Posterior vena cava (tissue), 2 donors: ENCODE data around the gene PPFIBP2. TPM values are rescaled to one million over a fixed set of nuclear protein-coding genes. Genes with fewer than 3 reads are reported as not detected.

Experiments
- DNase-seq: peaks from one replicate; pipeline ENCODE4 v3.0.0-alpha.2; 2020; ENCODE audit warnings: low spot score
- intact Hi-C, 2 donors: fragments of 100-400 bp; cut with DNase I; formaldehyde crosslinking; loops; one replicate each; pipeline versions ENCODE4 v1.14.1 to v1.14.2; 2022 to 2023
- long read RNA-seq, 2 donors: library from polyadenylated mRNA; unstranded; transcript quantifications; one replicate each; pipeline ENCODE4 v2.0.0, GENCODE V29; 2020 to 2021
- total RNA-seq, 2 donors: library from RNA; stranded (reverse); fragmentation: NEBNext Ultra II Directional; extraction: Animal tissue kit (Norgen Biotek cat#: 25700); gene quantifications; one replicate each; pipeline ENCODE4 v1.2.1, GENCODE V29; 2021
- donor health status: DM: yes; HTN: yes; CAD: no.
- donor health status: DM: yes; HTN: yes; CAD: no.

PPFIBP2 gene
- 10 to 100 TPM; 13.8 to 24.6 TPM for total RNA-seq
- long read RNA-seq, donor 1: 0 reads
- long read RNA-seq, donor 2, partial matches to known transcripts: 0 of 7 reads
- long read RNA-seq, donor 2, other reads (novel, unspliced or antisense): 2 of 7 reads

DNA sequence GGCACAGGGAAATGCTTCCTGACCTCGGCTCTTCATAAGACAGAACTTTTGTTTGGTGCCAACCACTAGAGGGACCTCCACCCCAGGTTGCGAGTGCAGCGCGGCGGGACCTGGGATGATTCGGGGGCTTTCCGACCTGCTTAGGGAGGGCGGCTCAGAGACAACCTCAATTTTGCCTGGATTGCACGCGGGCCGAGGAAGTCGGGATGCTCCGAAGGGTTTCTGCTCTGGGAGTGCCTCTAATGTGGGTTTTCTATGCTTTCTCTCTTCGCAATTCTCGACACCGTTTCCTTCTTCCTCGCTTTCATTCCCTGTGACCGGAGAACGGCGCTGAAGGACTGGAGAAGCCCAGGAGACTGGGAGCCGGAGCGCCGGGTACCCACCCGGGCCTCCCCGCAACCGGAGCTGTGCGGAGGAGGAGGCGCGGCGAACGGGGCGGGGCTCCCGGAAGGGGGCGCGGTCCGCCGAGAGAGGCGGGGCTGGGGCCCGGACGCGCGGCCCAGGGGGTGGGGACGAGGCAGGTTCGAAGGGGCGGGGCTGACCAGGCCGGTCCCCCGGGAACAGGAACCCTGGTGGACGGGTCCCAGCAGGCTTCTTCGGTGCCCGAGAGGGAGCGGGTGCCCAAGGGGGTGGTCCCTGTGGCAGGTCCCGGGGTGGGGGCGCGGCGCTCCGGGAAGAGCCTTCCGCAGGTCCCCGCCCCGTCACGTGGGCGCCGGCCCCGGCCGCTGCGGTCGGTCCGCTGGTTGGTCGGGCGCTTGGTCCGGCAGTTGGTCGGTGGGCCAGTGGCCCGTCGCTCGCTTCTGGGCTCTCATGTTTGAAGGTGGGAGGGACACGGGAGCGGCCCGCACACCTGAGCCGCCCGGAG, at the start of gene PPFIBP2:
Gene PPFIBP2, plus strand, starts transcription at position 766 of the 865 bp plus-strand sequence. CDS start 35,477 bp downstream, outside the sequence.
- intact Hi-C loops: loop anchor here in 1 of 2 donors (10.0 kb wide), 1 partner anchor 61 kb away; no protein-coding TSS in a partner anchor
- peak; percentile 94 for DNase-seq

DNA sequence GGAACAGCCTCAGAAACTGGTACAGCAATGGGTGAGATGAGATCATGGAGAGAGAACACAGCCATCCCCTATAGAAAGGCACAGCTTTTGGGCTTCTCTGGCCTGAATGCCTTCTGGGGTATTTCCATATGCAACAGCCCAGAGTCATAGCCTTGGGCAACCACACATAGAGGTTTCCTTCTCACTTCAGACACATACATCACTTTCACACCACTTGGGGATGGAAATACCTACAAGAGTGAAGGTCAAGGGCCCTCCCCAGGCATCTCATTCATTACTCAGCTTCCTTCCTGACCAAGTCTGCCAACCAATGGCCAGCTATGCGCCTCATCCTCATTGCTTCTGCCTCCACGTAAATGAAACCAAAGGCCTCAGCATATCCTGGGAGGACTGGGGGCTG, 46.1 kb upstream of the PPFIBP2 start:
- no peak for DNase-seq
- intact Hi-C loops: no loop called here

DNA sequence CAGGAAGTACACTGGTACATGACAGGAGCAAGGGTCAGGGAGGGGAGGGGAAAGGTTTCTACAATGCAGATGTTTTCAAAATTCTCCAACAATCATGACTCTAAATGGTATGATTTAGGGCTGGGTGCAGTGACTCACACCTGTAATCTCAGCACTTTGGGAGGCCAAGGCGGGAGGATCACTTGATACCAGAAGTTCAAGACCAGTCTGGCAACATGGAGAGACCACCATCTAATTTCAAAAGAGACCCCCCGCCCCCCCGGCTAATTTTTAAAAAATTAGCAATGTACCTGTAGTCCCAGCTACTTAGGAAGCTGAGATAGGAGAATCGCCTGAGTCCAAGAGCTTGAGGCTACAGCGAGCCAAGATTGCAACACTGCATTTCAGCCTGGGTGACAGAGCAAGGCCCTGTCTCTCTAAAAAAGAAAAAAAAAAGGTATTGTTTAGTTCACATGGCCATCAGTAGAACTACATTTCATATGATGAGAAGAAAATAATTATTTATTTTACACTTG, 44.4 kb upstream of the PPFIBP2 start:
- no peak for DNase-seq
- intact Hi-C loops: no loop called here

DNA sequence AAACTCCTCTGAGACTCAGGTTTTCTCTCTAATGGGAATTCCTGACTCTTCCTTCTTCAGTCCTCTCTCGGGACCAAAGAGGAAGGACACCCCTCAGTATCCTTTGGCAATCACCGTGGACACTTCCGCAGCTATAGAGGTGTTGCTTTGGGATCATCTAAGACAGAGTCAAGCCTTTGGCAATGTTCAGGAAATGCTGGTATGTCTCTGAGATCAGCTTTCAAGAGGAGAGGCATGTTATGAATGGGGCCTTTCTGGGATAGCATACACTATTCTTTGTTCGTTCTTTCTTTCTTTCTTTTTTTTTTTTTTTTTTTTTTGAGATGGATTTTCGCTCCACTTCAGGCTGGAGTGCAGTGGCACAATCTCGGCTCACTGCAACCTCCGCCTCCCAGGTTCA, 42.7 kb upstream of the PPFIBP2 start:
- DNase-seq: no peak
- intact Hi-C loops: no loop called here

DNA sequence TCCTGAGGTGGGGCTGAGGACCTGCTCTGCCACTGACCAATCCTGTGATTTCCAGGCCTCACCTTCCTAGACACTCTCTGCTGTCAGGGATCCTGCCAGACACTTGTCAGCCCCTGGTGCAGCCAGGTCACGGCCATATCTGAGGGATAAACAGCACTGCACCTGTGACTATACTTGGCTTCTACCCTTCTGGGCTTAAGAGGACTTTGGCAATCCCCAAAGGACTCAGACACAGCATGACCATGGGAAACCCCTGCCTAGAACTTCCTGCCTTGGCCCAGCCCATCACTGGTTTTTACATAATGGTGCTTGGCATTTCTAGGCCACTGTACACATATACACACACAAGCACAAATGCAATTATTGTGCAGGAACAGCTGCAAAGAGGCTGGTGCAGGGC, 40.1 kb upstream of the PPFIBP2 start:
- intact Hi-C loops: no loop called here
- no peak for DNase-seq

DNA sequence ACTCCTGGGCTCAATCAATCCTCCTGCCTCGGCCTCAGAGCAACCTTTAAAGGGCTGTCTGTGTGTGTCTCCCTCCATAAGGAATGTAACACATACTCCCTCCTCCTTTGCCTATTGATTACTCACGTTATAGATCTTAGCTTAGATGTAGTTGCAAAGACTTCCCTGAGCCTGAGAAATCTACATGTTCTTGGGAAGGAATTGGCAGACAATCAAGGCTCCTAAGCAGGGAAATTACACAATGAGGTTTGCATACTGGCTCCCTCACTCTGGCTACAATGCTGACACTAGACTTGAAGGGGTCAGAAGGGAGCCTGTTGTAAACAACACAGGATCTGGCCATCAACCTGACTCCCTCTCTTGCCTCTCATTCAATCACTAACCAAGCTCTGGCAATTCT, 33.7 kb upstream of the PPFIBP2 start:
- intact Hi-C loops: no loop called here

DNA sequence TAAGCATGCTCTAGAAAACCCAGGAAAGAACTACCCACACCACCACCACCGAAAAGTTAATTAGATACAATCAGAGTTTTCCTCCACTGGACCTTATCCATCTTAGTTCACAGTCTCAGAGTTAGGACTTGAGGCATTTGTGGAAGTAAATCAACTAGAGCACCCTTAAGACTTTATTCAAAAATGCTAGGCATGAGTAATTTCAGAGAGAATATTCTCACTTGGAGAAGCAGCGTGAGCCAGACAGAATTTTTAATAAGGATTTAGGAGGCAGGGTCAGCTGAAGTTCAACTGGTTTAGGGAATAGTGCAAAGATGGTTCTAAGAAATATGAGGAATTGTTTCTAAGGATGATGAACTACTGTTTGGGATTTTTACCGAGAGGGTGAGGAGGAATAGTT, 29.7 kb upstream of the PPFIBP2 start:
- intact Hi-C loops: no loop called here
- DNase-seq: no peak

More for the DNA sequence above, 33.7 kb upstream of the PPFIBP2 start:
- no peak for DNase-seq

DNA sequence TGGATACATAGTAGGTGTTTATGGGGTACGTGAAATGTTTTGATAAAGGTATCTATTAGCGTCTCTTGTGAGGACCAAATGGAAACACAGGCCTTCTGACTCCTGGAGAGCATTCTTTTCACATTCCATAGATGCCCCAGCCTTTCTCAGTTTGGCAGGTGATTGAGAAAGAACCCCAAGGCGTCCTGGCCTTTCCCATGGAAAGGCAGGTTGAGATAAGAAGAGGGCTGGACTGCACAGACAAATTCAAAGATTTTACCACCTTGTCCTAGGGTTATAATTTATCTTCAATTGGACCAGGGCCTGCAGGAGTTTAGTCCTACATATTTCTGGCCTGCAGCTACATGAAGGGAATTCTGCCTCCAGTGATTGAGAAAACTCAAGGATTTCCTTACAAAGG, 29.2 kb upstream of the PPFIBP2 start:
- intact Hi-C loops: no loop called here
- no peak for DNase-seq

DNA sequence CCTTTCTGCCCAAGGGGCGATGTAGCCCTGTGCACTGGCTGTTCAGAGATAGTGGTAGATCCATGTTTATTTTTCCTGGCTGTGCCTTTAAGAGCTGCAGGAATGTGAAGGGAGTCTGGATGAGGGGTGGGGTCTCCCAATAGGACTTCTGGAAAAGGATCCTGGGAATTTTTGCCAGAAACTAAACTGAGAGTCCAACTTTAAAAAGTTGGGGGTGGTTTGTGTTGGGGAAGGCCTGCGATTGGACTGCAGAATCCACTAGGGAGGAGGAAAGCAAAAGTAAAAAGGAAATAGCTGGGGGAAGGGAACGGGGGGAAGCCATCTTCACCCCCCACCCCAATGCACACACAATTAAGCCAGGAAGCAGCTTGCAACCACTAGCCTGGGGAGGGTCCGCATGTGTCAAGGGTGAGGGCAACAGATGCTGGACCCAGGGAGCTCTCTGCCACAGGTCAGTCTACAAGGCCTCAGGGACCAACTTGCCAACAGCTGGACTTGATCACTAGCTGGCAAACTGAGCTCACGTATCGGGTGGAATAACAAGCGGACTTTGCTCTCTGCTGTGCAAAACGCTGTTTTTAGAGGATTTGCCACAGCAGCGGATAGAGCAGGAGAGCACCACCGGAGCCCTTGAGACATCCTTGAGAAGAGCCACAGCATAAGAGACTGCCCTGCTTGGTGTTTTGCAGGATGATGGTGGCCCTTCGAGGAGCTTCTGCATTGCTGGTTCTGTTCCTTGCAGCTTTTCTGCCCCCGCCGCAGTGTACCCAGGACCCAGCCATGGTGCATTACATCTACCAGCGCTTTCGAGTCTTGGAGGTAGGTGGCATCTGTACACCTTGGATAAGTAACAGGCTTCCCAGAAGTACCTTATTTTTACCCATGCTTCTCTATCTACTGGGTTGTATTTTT, 28.4 kb upstream of the PPFIBP2 start, which contains the start of gene OLFML1:
Gene OLFML1, plus strand, starts transcription at position 321 of the 912 bp plus-strand sequence. Its CDS starts 370 bp downstream, at position 691.
- intact Hi-C loops: no loop called here
- DNase-seq: no peak

DNA sequence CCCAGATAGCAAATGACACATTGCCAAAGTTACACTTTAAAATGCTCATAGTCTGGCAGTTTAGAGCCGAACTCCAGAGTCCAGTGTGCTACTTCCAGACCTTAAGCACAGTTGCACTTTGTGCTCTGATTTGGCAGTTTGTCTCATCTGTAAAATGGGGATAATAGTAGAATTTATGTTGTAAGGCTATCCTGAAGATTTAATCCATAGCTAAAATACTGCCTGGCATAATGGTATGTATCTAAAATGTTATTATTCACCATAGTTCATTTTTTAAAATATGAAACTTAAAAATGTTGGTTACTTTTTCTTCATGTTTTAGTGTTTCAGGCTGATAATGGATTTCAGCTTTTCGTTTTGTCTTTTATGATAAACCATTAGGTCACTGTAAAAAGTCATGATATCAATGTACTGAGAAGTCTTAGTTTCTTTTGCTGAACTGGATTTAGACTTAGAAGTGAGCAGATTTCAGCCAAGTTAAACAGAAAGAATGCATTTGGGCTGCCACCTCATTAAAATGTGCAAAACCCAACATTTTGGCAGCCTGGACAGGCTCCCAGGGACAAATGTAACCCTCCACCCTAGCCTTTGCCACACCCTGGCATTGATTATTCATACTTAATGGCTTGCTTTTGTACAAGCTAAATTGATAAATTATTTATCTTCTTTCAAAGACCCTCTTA, 27.6 kb upstream of the PPFIBP2 start:
- no peak for DNase-seq
- intact Hi-C loops: no loop called here

DNA sequence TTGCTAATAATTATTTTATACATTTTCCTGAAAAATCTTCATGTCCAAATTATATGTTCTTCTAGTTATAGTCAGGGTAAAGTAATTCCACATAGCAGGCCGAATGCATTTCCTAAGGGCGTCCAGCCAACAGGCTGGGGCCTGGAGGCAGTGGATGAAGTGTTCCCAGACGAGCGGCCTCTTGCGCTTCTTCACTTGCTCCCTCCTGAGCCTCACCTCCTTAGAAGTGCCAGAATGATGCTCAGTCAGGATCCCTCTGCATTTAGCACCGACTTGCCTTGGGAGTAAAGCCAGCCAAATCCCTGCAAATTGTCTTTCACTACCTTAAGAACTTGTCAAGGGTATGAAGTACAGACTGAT, 27.0 kb upstream of the PPFIBP2 start:
- DNase-seq: no peak
- intact Hi-C loops: no loop called here

DNA sequence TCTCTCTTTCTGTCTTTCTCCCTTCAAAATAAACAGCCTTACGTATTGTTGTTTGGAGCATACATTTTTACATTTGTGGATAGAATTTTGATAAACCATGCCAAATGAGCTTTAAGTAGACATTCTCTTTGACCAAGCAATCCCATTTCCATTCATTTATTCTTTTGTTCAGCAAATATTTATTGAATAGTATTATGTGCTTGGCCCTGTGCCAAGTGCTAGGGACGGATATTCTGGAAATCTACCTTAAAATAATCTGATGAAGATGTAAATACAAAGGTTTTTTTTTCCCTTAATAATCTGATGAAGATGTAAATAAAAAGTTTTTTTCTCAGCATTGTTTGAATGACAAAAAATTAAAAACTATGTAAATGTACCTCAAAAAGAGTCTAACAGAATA, 26.4 kb upstream of the PPFIBP2 start:
- DNase-seq: no peak
- intact Hi-C loops: no loop called here

DNA sequence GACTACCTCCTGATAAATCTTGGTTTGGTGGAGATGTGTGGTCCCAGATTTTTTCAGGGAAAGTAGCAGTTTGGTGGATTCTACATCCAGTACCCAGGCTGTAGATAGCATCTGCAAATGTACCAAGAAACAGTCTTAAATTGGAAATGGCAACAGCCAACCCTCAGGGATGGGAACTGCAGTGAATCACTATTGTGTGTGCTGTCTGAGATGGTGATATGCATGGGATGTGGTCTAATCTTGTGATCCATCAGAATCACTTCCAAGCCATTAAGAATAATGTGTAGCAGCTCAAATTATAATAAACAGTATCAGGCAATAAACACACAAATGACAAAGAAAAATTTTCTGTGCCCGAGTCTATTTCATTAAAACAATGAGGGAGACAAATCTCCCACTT, 25.1 kb upstream of the PPFIBP2 start:
- no peak for DNase-seq
- intact Hi-C loops: no loop called here

DNA sequence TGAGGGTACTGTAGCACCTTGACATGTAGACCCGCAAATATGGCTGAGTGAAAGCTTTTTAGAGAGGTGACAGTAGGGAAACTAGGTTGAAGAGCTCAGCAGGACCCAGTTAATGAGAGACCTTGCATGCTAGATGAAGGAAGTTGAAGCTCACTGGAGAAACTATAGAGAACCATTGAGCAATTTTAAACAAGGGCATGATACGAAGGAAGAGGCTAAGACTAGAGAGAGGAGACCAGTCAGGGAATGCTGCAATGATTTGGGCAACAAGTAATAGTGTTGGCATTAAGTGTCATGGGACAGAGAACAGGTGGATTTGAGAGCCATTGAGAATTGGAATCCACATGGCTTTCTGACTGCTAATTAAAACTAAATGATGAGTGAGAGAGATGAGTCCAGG, 24.4 kb upstream of the PPFIBP2 start:
- no peak for DNase-seq
- intact Hi-C loops: no loop called here

DNA sequence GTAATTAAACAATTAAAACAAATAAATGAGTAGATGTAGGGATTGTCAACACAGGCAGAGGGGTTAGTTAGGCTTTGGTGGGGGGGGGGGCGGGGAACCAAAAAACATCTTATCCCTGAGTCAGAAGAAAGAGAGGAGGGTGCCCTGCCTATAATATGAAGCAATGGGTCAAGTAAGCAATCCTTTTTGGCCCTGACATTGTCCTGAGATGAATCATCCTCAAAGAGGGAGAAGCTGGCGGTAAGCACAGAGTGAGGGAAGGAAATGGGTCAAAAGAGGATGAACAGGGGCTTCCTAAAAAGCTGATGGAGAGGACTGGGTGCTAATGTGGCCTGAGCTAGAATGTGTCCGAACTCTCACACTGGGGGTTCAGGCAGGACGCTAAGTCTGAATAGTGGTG, 23.7 kb upstream of the PPFIBP2 start:
- intact Hi-C loops: no loop called here
- no peak for DNase-seq

DNA sequence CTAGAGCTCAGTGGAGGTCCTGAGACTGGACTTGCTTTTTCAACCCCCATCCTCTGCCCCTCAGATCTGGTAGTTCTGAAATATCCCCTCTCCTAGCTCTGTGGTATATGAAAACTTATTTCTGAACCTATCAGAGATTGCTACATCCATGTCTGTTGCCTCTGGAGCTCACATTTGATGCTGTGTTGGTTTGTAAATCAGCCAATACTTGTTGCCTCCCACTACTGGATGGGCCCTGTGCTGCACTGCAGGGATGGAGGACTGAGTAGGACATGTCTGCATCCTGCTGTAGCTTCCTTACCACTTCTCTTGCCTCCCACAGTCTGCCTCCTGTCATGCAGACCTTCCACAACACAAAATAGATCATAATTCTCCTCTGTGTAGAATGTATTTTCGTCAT, 23.3 kb upstream of the PPFIBP2 start:
- no peak for DNase-seq

DNA sequence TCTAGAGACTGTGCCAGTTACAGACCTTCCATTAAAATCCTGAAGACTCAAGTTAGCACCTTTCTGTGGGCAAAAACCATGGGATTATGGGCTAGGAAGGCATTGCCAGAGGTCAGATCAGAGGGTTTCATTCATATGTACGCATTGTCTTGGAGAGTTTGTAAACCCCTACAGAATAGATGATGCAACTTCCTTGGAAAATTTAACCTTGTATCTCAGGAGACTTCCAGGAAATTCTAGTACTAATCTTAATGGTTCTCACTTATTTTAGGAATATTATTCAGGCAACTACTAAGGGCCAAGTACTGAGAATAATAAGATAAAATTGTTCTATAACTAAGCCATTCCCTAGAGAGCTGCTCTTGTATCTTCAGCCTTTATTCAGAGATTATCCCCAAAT, 21.5 kb upstream of the PPFIBP2 start:
- intact Hi-C loops: no loop called here
- no peak for DNase-seq

More for the DNA sequence above, 23.3 kb upstream of the PPFIBP2 start:
- intact Hi-C loops: no loop called here

DNA sequence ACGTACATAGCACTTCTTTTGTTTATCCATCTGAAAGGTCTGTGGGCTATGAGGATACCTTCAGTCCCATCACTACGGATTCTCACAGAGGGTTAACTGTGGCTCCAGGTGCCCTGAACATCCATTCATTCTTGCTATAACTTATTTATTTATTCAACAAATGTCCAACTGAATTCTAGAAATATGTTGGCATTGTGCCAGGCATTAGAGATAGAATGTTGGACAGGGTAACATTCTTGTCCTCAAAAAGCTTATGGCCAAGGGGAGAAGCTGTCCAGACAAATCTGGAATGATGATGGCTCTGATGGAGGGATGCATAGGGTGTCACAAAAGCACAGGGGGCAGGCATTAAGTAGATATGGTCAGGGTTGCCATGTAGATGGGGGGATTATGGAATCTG, 20.1 kb upstream of the PPFIBP2 start:
- DNase-seq: no peak
- intact Hi-C loops: no loop called here

DNA sequence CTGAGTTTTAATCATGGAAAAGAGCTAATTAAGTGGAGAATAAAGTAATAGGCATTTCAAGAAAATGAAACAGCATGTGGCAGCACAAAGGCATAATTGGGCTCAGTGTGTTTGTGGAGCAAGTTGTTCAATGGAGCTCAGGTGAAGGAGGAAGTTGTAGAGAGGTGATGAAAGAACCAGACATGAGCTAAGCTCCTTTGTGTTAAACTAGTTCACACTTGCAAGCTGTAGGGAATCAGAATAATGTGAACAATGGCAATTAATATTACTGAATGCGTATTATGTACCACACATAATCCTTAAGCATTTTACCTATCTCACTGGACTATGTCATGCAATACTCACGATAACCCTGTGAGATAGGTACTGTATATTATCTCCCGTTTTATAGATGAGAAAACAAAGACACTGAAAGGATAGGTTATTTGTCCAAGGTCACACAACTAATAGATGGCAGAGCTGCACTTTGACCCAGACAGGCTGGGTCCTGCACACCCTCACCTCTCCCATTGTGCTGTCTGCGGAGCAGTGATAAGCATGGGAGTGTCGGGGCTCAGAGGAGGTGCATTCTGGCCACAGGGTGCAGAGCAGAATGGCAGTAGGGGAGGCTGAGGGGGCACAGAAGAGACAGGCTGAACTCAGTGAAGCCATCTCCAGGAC, 19.6 kb upstream of the PPFIBP2 start:
- intact Hi-C loops: no loop called here
- no peak for DNase-seq
